Neural progenitor cell (in vitro differentiated cells): ENCODE results near the gene COG3. TPM values are rescaled to one million over a fixed set of nuclear protein-coding genes. Genes with fewer than 3 reads are reported as not detected.

Experiments used
- DNase-seq: peaks from one replicate; pipeline ENCODE4 v3.0.0-alpha.2; 2016; ENCODE audit warnings: low spot score
- H2AFZ ChIP-seq: fragments of 200-600 bp; sonication (generic); replicated peaks from 2 replicates; pipeline ENCODE4 v1.6.1; 2016; ENCODE audit warnings: antibody characterized with exemption
- H3F3A ChIP-seq: fragments of 200-600 bp; sonication (generic); 2 replicates; pipeline ENCODE4 v1.6.1; 2016; ENCODE audit warnings: antibody characterized with exemption, low read depth
- H3K27ac ChIP-seq: fragments of 200-600 bp; sonication (generic); 2 replicates; pipeline ENCODE4 v1.5.1; 2016; ENCODE audit warnings: mild to moderate bottlenecking
- H3K27me3 ChIP-seq: fragments of 200-600 bp; sonication (generic); 2 replicates; pipeline ENCODE4 v1.6.1; 2016; ENCODE audit warnings: mild to moderate bottlenecking, moderate library complexity
- H3K36me3 ChIP-seq: fragments of 200-600 bp; sonication (generic); 2 replicates; pipeline ENCODE4 v1.5.1; 2016
- H3K4me1 ChIP-seq: fragments of 200-600 bp; sonication (generic); 2 replicates; pipeline ENCODE4 v1.6.1; 2016; ENCODE audit warnings: mixed run types
- H3K4me2 ChIP-seq: fragments of 200-600 bp; sonication (generic); 2 replicates; pipeline ENCODE4 v1.6.1; 2016
- H3K4me3 ChIP-seq: fragments of 200-600 bp; sonication (generic); 2 replicates; pipeline ENCODE4 v1.5.1; 2016
- H3K79me2 ChIP-seq: fragments of 200-600 bp; sonication (generic); 2 replicates; pipeline ENCODE4 v1.6.1; 2016; ENCODE audit warnings: low read depth
- H3K9ac ChIP-seq: fragments of 200-600 bp; sonication (generic); 2 replicates; pipeline ENCODE4 v1.6.1; 2016
- H3K9me3 ChIP-seq: fragments of 200-600 bp; sonication (generic); 2 replicates; pipeline ENCODE4 v1.5.1; 2016; ENCODE audit warnings: low read depth
- H4K20me1 ChIP-seq: fragments of 200-600 bp; sonication (generic); 2 replicates; pipeline ENCODE4 v1.6.1; 2016; ENCODE audit warnings: low read depth
- H3K27ac Mint-ChIP-seq: 3 replicates; pipeline ENCODE4 v1.8.0; 2021; ENCODE audit warnings: mixed read lengths
- H3K27me3 Mint-ChIP-seq: 2 replicates; pipeline ENCODE4 v1.8.0; 2022; ENCODE audit warnings: low read depth, mild to moderate bottlenecking, inconsistent platforms, moderate library complexity, mixed read lengths; ENCODE audit not compliant: insufficient read depth
- H3K36me3 Mint-ChIP-seq: 3 replicates; pipeline ENCODE4 v1.8.0; 2021; ENCODE audit warnings: mixed read lengths
- H3K4me1 Mint-ChIP-seq: 3 replicates; pipeline ENCODE4 v1.8.0; 2021; ENCODE audit warnings: mixed read lengths
- H3K4me3 Mint-ChIP-seq: 3 replicates; pipeline ENCODE4 v1.8.0; 2021; ENCODE audit warnings: mild to moderate bottlenecking, moderate library complexity, mixed read lengths
- H3K9me3 Mint-ChIP-seq: 3 replicates; pipeline ENCODE4 v1.8.0; 2020; ENCODE audit warnings: mixed read lengths
- CTCF ChIP-seq: fragments of 200-600 bp; sonication (generic); IDR thresholded peaks from 2 replicates; pipeline ENCODE4 v1.5.1; 2017; ENCODE audit warnings: antibody characterized with exemption, mild to moderate bottlenecking
- EZH2 ChIP-seq: fragments of 200-600 bp; sonication (generic); IDR thresholded peaks from 2 replicates; pipeline ENCODE4 v1.6.1; 2017; ENCODE audit warnings: antibody characterized with exemption, mild to moderate bottlenecking, moderate library complexity
- EZH2phosphoT487 ChIP-seq: fragments of 200-600 bp; sonication (generic); IDR thresholded peaks from 2 replicates; pipeline ENCODE4 v1.6.1; 2017; ENCODE audit warnings: antibody characterized with exemption
- total RNA-seq: library from RNA; depleted of rRNA; stranded (reverse); fragments of >200 nt; gene quantifications from 2 replicates; pipeline ENCODE4 v1.2.3, GENCODE V29; 2015; ENCODE audit warnings: low replicate concordance

Gene COG3
- total RNA-seq, 1 donor from 2014 or later = 36.0 TPM

GRCh38 chr13:45512098-45512496 is 47.4 kb downstream of the COG3 start:
- H2AFZ ChIP-seq = no peak overlapping the region
- no peak for DNase-seq
- Mint-ChIP-seq H3K4me1 (peaks cover 11% of the 10 kb centered on the region), H3K9me3 (no peaks in the 10 kb centered on the region), H3K4me3 (no peak overlapping the region), H3K27ac (no peak overlapping the region), H3K36me3 (peaks cover 22% of the 10 kb centered on the region), H3K27me3 (no peaks in the 10 kb centered on the region)
- H4K20me1 ChIP-seq = peaks cover 14% of the 10 kb centered on the region
- H3K4me2 ChIP-seq = no peak overlapping the region
- H3K9ac ChIP-seq = no peak overlapping the region
- peaks cover 14% of the 10 kb centered on the region for H3K4me1 ChIP-seq
- peaks cover 22% of the 10 kb centered on the region for H3F3A ChIP-seq
- H3K27me3 ChIP-seq = no peaks in the 10 kb centered on the region
- TF ChIP-seq EZH2 (no peak), EZH2phosphoT487 (no peak), CTCF (no peak)
- no peaks in the 10 kb centered on the region for H3K9me3 ChIP-seq
- no peak overlapping the region for H3K27ac ChIP-seq
- H3K36me3 ChIP-seq = peaks cover 16% of the 10 kb centered on the region
- no peaks in the 10 kb centered on the region for H3K79me2 ChIP-seq
- H3K4me3 ChIP-seq = no peak overlapping the region

GRCh38 chr13:45516757-45517156 is 52.0 kb downstream of the COG3 start:
- Histone ChIP-seq H4K20me1 (no peaks in the 10 kb centered on the region), H3K9ac (no peak overlapping the region), H3K9me3 (no peaks in the 10 kb centered on the region), H2AFZ (no peak overlapping the region), H3K4me3 (no peak overlapping the region), H3K4me1 (no peaks in the 10 kb centered on the region), H3K4me2 (no peak overlapping the region), H3F3A (peaks cover 4% of the 10 kb centered on the region), H3K79me2 (no peaks in the 10 kb centered on the region), H3K27me3 (no peaks in the 10 kb centered on the region), H3K36me3 (peaks cover 16% of the 10 kb centered on the region), H3K27ac (no peak overlapping the region)
- Mint-ChIP-seq H3K9me3 (no peaks in the 10 kb centered on the region), H3K36me3 (peaks cover 35% of the 10 kb centered on the region), H3K27me3 (no peaks in the 10 kb centered on the region), H3K27ac (no peak overlapping the region), H3K4me3 (no peak overlapping the region), H3K4me1 (no peaks in the 10 kb centered on the region)
- DNase-seq = no peak
- TF ChIP-seq CTCF (no peak), EZH2phosphoT487 (no peak), EZH2 (no peak)

GRCh38 chr13:45518525-45519245 is 53.9 kb downstream of the COG3 start:
- DNase-seq = no peak
- Mint-ChIP-seq H3K9me3 (no peaks in the 10 kb centered on the region), H3K4me3 (no peak overlapping the region), H3K36me3 (peaks cover 35% of the 10 kb centered on the region), H3K4me1 (no peaks in the 10 kb centered on the region), H3K27me3 (no peaks in the 10 kb centered on the region), H3K27ac (no peak overlapping the region)
- H3K27ac ChIP-seq = no peak overlapping the region
- H4K20me1 ChIP-seq = no peaks in the 10 kb centered on the region
- H2AFZ ChIP-seq = no peak overlapping the region
- H3K9ac ChIP-seq = no peak overlapping the region
- TF ChIP-seq EZH2 (no peak), EZH2phosphoT487 (no peak)
- H3K36me3 ChIP-seq = peaks cover 13% of the 10 kb centered on the region
- H3K4me3 ChIP-seq = no peak overlapping the region
- H3K9me3 ChIP-seq = no peaks in the 10 kb centered on the region
- no peaks in the 10 kb centered on the region for H3K27me3 ChIP-seq
- H3F3A ChIP-seq = no peaks in the 10 kb centered on the region
- no peak overlapping the region for H3K4me2 ChIP-seq
- H3K4me1 ChIP-seq = no peaks in the 10 kb centered on the region
- no peaks in the 10 kb centered on the region for H3K79me2 ChIP-seq

GRCh38 chr13:45519493-45519892 is 54.8 kb downstream of the COG3 start:
- Histone ChIP-seq H3K79me2 (no peaks in the 10 kb centered on the region), H3K4me1 (no peaks in the 10 kb centered on the region), H4K20me1 (no peaks in the 10 kb centered on the region), H3K9ac (no peak overlapping the region), H3K36me3 (peaks cover 11% of the 10 kb centered on the region), H2AFZ (no peak overlapping the region), H3K9me3 (no peaks in the 10 kb centered on the region), H3K27ac (no peak overlapping the region), H3K4me3 (no peak overlapping the region), H3K27me3 (no peaks in the 10 kb centered on the region), H3F3A (no peaks in the 10 kb centered on the region), H3K4me2 (no peak overlapping the region)
- Mint-ChIP-seq H3K36me3 (peaks cover 35% of the 10 kb centered on the region), H3K4me3 (no peak overlapping the region), H3K9me3 (no peaks in the 10 kb centered on the region), H3K27ac (no peak overlapping the region), H3K4me1 (no peaks in the 10 kb centered on the region), H3K27me3 (no peaks in the 10 kb centered on the region)
- no peak for DNase-seq
- TF ChIP-seq CTCF (no peak), EZH2 (no peak), EZH2phosphoT487 (no peak)
